ENCODE results near the gene APOA1. TPM values are rescaled to one million over a fixed set of nuclear protein-coding genes. Genes with fewer than 3 reads are reported as not detected.

The APOA1 gene
- total and polyA plus RNA-seq, 2 donors = 2.3 to 12.3 TPM

DNA sequence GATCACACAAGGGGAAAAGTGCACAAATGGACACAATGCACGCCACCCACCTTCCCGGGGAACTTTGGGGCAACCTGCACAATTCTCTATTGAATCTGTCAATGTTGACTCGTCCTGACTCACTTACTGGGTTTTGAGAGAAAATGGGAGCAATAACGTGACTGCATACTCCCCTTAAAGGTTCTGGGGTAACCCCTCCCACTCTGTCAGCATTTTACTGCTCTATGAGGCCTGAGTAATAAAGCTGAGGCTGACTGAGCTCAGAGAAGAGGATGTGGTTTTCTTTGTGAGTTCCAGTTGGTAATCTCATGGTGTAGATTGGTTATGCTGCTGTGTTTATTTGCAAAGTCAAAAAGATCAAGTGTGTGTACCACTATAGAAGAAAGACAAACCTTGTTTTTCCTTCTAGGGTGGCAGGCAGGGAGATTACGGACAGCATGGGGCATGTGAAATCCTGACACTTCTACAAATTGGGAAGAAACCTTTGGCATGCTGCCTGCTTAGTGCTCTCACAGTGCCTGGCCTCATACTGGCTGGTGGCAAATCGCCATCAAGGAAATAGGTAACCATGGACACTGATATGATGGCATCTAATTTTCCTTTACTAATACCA is 16.1 kb upstream of the APOA1 start:
- DNase-seq (ENCODE audit: low read depth in 6 of 9, low spot score in 9 of 9) = peak; percentile 45 to 93 (median 73)
- WGBS = 27% methylated on average over 6 of the region's 6 CpGs
- Histone ChIP-seq H3K27ac (ENCODE audit: low read depth in 1 of 2, low read length in 1 of 2) (peak overlapping the region; percentile 75 to 94), H3K4me1 (ENCODE audit: control insufficient read depth in 2 of 2, insufficient read depth in 2 of 2, low read length in 2 of 2) (peaks cover 44 to 65% of the 10 kb centered on the region in 2 donors), H3K36me3 (ENCODE audit: control insufficient read depth in 2 of 2, insufficient read depth in 2 of 2, low read length in 1 of 2) (peaks cover 18 to 33% of the 10 kb centered on the region in 2 donors), H3K4me3 (ENCODE audit: low read length in 2 of 2) (no peak overlapping the region), H3K27me3 (ENCODE audit: control insufficient read depth in 2 of 2, insufficient read depth in 1 of 2, low read length in 1 of 2) (no peaks in the 10 kb centered on the region), H3K9me3 (ENCODE audit: control insufficient read depth in 2 of 2, insufficient read depth in 1 of 2, low read length in 1 of 2) (no peaks in the 10 kb centered on the region)

DNA sequence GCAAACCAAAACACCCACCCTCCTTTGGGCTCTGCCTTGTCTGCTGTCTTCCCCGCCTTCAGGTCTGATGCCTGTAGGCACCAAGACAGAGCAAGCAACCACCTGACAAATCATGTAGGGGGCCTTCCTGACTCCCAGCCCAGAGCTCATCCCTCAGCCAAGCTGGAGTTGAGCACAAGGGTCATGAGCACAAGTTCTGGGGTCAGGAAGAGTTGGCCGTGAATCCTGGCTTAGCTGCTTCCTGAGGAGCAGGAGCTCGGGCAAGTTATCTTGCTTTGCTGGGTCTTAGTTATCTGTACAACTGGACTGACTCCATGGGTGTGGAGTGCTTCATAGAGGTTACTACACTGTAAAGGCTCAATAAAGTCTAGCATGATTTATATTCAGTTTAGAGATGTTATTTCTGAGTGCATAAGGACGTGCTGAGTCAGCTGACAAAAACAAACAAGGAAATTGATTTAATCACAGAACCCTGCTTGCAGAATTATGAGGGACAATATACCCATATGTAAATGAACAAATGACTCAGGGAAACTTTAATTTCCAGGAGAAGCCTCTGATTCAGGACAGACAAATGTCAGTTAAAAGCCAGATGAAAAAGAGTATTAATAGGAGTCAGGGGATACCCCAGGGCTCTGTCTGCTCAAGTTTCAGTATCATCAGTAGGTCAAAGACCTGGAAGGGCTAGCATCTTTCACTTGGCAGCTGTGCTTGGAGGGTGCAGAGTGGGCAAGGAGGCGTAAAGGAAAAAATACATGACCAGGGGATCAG is 15.0 kb upstream of the APOA1 start:
- Histone ChIP-seq H3K9me3 (ENCODE audit: control insufficient read depth in 2 of 2, insufficient read depth in 1 of 2, low read length in 1 of 2) (no peaks in the 10 kb centered on the region), H3K27ac (ENCODE audit: low read depth in 1 of 2, low read length in 1 of 2) (peak overlapping the region; percentile 80 to 94), H3K4me3 (ENCODE audit: low read length in 2 of 2) (no peak overlapping the region), H3K27me3 (ENCODE audit: control insufficient read depth in 2 of 2, insufficient read depth in 1 of 2, low read length in 1 of 2) (no peaks in the 10 kb centered on the region), H3K36me3 (ENCODE audit: control insufficient read depth in 2 of 2, insufficient read depth in 2 of 2, low read length in 1 of 2) (peaks cover 16 to 30% of the 10 kb centered on the region in 2 donors), H3K4me1 (ENCODE audit: control insufficient read depth in 2 of 2, insufficient read depth in 2 of 2, low read length in 2 of 2) (peaks cover 44 to 65% of the 10 kb centered on the region in 2 donors)
- DNase-seq (ENCODE audit: low read depth in 6 of 9, low spot score in 9 of 9) = peak in 2 of 9 donors; percentile 7 to 27
- 58% methylated on average over 5 of the region's 5 CpGs for WGBS

GRCh38 chr11:116851626-116852025 is 14.2 kb upstream of the APOA1 start:
- peak in 4 of 9 donors; percentile 27 to 77 (median 52) for DNase-seq (ENCODE audit: low read depth in 6 of 9, low spot score in 9 of 9)
- no peaks in the 10 kb centered on the region for H3K9me3 ChIP-seq (ENCODE audit: control insufficient read depth in 2 of 2, insufficient read depth in 1 of 2, low read length in 1 of 2)
- H3K4me1 ChIP-seq (ENCODE audit: control insufficient read depth in 2 of 2, insufficient read depth in 2 of 2, low read length in 2 of 2) = peaks cover 44 to 65% of the 10 kb centered on the region in 2 donors
- no peaks in the 10 kb centered on the region for H3K27me3 ChIP-seq (ENCODE audit: control insufficient read depth in 2 of 2, insufficient read depth in 1 of 2, low read length in 1 of 2)
- WGBS = 9% methylated on average over 7 of the region's 7 CpGs
- peaks cover 24 to 33% of the 10 kb centered on the region in 2 donors for H3K36me3 ChIP-seq (ENCODE audit: control insufficient read depth in 2 of 2, insufficient read depth in 2 of 2, low read length in 1 of 2)
- H3K27ac ChIP-seq (ENCODE audit: low read depth in 1 of 2, low read length in 1 of 2) = peak overlapping the region; percentile 80 to 94
- peak overlapping the region in 1 of 2 donors; percentile 8 for H3K4me3 ChIP-seq (ENCODE audit: low read length in 2 of 2)

DNA sequence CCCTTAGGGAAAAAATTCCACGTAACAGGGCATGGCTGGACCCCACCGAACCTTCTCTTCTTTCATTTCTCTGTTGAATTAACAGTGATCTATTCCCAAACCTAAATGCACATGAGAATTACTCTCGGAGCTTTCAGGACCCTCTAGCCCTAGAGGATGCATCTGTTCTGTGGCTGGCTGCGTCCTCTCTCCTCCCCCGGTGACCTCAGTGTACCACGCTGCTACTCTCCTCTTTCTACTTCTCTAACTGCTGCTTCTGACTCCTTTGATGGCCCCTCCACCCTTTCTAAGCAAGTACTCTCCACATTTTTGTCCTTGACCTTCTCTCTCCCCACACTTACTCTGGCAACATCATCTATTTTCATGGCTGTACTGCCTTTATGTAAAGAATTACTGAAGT is 12.1 kb upstream of the APOA1 start:
- H3K36me3 ChIP-seq (ENCODE audit: control insufficient read depth in 2 of 2, insufficient read depth in 2 of 2, low read length in 1 of 2) = peaks cover 45 to 49% of the 10 kb centered on the region in 2 donors

GRCh38 chr11:116849060-116849459 is 11.6 kb upstream of the APOA1 start:
- no peaks in the 10 kb centered on the region for H3K9me3 ChIP-seq (ENCODE audit: control insufficient read depth in 2 of 2, insufficient read depth in 1 of 2, low read length in 1 of 2)
- peaks cover 32 to 45% of the 10 kb centered on the region in 2 donors for H3K4me1 ChIP-seq (ENCODE audit: control insufficient read depth in 2 of 2, insufficient read depth in 2 of 2, low read length in 2 of 2)
- no peak for DNase-seq (ENCODE audit: low read depth in 6 of 9, low spot score in 9 of 9)
- no peak overlapping the region for H3K4me3 ChIP-seq (ENCODE audit: low read length in 2 of 2)
- no peak overlapping the region for H3K27ac ChIP-seq (ENCODE audit: low read depth in 1 of 2, low read length in 1 of 2)
- WGBS = 97% methylated on average over 12 of the region's 12 CpGs
- H3K36me3 ChIP-seq (ENCODE audit: control insufficient read depth in 2 of 2, insufficient read depth in 2 of 2, low read length in 1 of 2) = peaks cover 45 to 48% of the 10 kb centered on the region in 2 donors
- H3K27me3 ChIP-seq (ENCODE audit: control insufficient read depth in 2 of 2, insufficient read depth in 1 of 2, low read length in 1 of 2) = no peaks in the 10 kb centered on the region

More for the DNA sequence above, 12.1 kb upstream of the APOA1 start:
- WGBS = 36% methylated on average over 6 of the region's 6 CpGs
- peaks cover 36 to 49% of the 10 kb centered on the region in 2 donors for H3K4me1 ChIP-seq (ENCODE audit: control insufficient read depth in 2 of 2, insufficient read depth in 2 of 2, low read length in 2 of 2)
- H3K27me3 ChIP-seq (ENCODE audit: control insufficient read depth in 2 of 2, insufficient read depth in 1 of 2, low read length in 1 of 2) = no peaks in the 10 kb centered on the region
- no peak overlapping the region for H3K27ac ChIP-seq (ENCODE audit: low read depth in 1 of 2, low read length in 1 of 2)
- peak in 1 of 9 donors; percentile 20 for DNase-seq (ENCODE audit: low read depth in 6 of 9, low spot score in 9 of 9)
- H3K9me3 ChIP-seq (ENCODE audit: control insufficient read depth in 2 of 2, insufficient read depth in 1 of 2, low read length in 1 of 2) = no peaks in the 10 kb centered on the region
- H3K4me3 ChIP-seq (ENCODE audit: low read length in 2 of 2) = no peak overlapping the region

DNA sequence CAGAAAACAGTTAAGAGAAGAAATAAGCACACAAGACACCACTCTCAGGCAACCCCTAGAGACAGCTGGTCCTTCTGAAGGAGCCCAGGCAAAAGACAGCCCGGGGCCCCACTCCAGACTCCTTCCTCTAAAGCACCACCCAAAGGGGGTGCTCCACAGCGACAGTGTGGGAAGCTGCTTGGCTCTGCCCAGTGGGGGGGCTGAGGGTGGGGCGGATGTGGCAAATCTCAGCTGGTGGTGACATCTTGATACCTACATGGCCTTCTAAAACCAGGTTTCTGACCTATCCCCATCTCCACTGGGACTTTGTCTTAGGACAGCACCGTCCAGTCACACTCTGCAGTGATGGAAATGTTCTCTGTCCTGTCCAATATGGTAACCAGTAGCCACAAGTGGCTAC is 10.2 kb upstream of the APOA1 start:
- H3K4me1 ChIP-seq (ENCODE audit: control insufficient read depth in 2 of 2, insufficient read depth in 2 of 2, low read length in 2 of 2) = peaks cover 18 to 31% of the 10 kb centered on the region in 2 donors
- DNase-seq (ENCODE audit: low read depth in 6 of 9, low spot score in 9 of 9) = no peak
- no peaks in the 10 kb centered on the region for H3K27me3 ChIP-seq (ENCODE audit: control insufficient read depth in 2 of 2, insufficient read depth in 1 of 2, low read length in 1 of 2)
- 98% methylated on average over 4 of the region's 4 CpGs for WGBS
- no peak overlapping the region for H3K4me3 ChIP-seq (ENCODE audit: low read length in 2 of 2)
- H3K9me3 ChIP-seq (ENCODE audit: control insufficient read depth in 2 of 2, insufficient read depth in 1 of 2, low read length in 1 of 2) = no peaks in the 10 kb centered on the region
- peaks cover 52 to 56% of the 10 kb centered on the region in 2 donors for H3K36me3 ChIP-seq (ENCODE audit: control insufficient read depth in 2 of 2, insufficient read depth in 2 of 2, low read length in 1 of 2)
- H3K27ac ChIP-seq (ENCODE audit: low read depth in 1 of 2, low read length in 1 of 2) = no peak overlapping the region

DNA sequence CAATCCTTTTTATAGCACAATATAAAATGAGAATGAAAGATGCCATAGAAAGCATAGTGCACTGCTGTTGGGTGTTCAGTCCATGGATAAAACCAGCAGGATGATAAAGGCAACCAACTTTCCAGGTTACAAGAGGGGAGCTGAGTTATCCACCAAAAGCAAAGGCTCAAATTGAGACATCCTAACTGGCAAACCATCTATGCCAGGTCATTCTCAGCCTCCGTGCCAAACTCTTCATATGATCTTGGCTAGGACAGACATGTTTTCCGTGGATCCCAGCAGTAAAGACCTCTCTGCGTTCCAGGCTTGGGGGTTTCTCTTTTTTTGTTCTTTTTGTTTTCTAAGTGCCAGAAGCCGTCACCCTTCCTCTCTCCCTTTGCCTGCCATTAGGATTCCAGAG is 7.3 kb upstream of the APOA1 start:
- Histone ChIP-seq H3K27ac (ENCODE audit: low read depth in 1 of 2, low read length in 1 of 2) (no peak overlapping the region), H3K27me3 (ENCODE audit: control insufficient read depth in 2 of 2, insufficient read depth in 1 of 2, low read length in 1 of 2) (no peaks in the 10 kb centered on the region), H3K36me3 (ENCODE audit: control insufficient read depth in 2 of 2, insufficient read depth in 2 of 2, low read length in 1 of 2) (peaks cover 52 to 56% of the 10 kb centered on the region in 2 donors), H3K4me3 (ENCODE audit: low read length in 2 of 2) (no peak overlapping the region), H3K9me3 (ENCODE audit: control insufficient read depth in 2 of 2, insufficient read depth in 1 of 2, low read length in 1 of 2) (no peaks in the 10 kb centered on the region), H3K4me1 (ENCODE audit: control insufficient read depth in 2 of 2, insufficient read depth in 2 of 2, low read length in 2 of 2) (peaks cover 0 to 9% of the 10 kb centered on the region in 2 donors)
- WGBS = 97% methylated on average over 4 of the region's 4 CpGs
- no peak for DNase-seq (ENCODE audit: low read depth in 6 of 9, low spot score in 9 of 9)

DNA sequence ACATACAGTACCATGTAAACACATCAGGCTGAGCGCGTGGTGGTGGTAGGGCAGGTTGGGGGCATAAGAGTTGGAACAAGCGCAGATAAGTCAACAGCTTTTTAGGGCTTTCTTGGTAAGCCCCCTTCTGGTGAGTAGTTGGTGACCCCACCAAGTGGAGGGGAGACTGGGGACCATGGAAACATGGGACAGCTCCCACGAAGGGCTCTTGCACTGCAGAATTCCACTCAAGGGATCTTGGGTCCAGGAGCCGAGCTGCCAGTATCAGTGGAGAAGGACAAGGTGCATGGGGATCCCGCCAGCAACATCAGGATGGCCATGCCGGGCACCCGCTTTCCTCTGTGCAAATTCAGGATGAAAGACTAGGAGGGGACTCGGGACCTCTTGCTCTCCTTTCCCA is 6.2 kb upstream of the APOA1 start:
- H3K27ac ChIP-seq (ENCODE audit: low read depth in 1 of 2, low read length in 1 of 2) = no peak overlapping the region
- peaks cover 45 to 48% of the 10 kb centered on the region in 2 donors for H3K36me3 ChIP-seq (ENCODE audit: control insufficient read depth in 2 of 2, insufficient read depth in 2 of 2, low read length in 1 of 2)
- DNase-seq (ENCODE audit: low read depth in 6 of 9, low spot score in 9 of 9) = no peak
- H3K27me3 ChIP-seq (ENCODE audit: control insufficient read depth in 2 of 2, insufficient read depth in 1 of 2, low read length in 1 of 2) = no peaks in the 10 kb centered on the region
- H3K4me1 ChIP-seq (ENCODE audit: control insufficient read depth in 2 of 2, insufficient read depth in 2 of 2, low read length in 2 of 2) = no peaks in the 10 kb centered on the region
- WGBS = over 99% methylated on average over 9 of the region's 9 CpGs
- H3K4me3 ChIP-seq (ENCODE audit: low read length in 2 of 2) = no peak overlapping the region
- no peaks in the 10 kb centered on the region for H3K9me3 ChIP-seq (ENCODE audit: control insufficient read depth in 2 of 2, insufficient read depth in 1 of 2, low read length in 1 of 2)

- H3K4me1 ChIP-seq (ENCODE audit: control insufficient read depth in 2 of 2, insufficient read depth in 2 of 2, low read length in 2 of 2) = no peaks in the 10 kb centered on the region
- H3K4me3 ChIP-seq (ENCODE audit: low read length in 2 of 2) = no peak overlapping the region
- no peak overlapping the region for H3K27ac ChIP-seq (ENCODE audit: low read depth in 1 of 2, low read length in 1 of 2)
- no peaks in the 10 kb centered on the region for H3K9me3 ChIP-seq (ENCODE audit: control insufficient read depth in 2 of 2, insufficient read depth in 1 of 2, low read length in 1 of 2)
- DNase-seq (ENCODE audit: low read depth in 6 of 9, low spot score in 9 of 9) = no peak
- WGBS = 98% methylated on average over 4 of the region's 4 CpGs
- H3K27me3 ChIP-seq (ENCODE audit: control insufficient read depth in 2 of 2, insufficient read depth in 1 of 2, low read length in 1 of 2) = no peaks in the 10 kb centered on the region
- H3K36me3 ChIP-seq (ENCODE audit: control insufficient read depth in 2 of 2, insufficient read depth in 2 of 2, low read length in 1 of 2) = peaks cover 41 to 43% of the 10 kb centered on the region in 2 donors
Observed at GRCh38 chr11:116842909-116843308, 5.5 kb upstream of the APOA1 start.
